WI38 (cell line): ENCODE data around the gene KATNAL1.

Experiments used
- H3K4me3 ChIP-seq: 2 replicates; pipeline ENCODE4 v1.5.1; 2011; ENCODE audit warnings: low read depth, mild to moderate bottlenecking, control low read depth, low read length
- TF ChIP-seq, protein P1 (sequence below): IDR thresholded peaks from 2 replicates; pipeline ENCODE4 v1.5.1; 2012; ENCODE audit warnings: low read depth, mild to moderate bottlenecking, control low read depth, low read length

Gene KATNAL1

GRCh38 chr13:30329009-30329585 lies 21.7 kb upstream of the KATNAL1 start:
- no peak overlapping the region for H3K4me3 ChIP-seq
- TF ChIP-seq, protein P1, sequence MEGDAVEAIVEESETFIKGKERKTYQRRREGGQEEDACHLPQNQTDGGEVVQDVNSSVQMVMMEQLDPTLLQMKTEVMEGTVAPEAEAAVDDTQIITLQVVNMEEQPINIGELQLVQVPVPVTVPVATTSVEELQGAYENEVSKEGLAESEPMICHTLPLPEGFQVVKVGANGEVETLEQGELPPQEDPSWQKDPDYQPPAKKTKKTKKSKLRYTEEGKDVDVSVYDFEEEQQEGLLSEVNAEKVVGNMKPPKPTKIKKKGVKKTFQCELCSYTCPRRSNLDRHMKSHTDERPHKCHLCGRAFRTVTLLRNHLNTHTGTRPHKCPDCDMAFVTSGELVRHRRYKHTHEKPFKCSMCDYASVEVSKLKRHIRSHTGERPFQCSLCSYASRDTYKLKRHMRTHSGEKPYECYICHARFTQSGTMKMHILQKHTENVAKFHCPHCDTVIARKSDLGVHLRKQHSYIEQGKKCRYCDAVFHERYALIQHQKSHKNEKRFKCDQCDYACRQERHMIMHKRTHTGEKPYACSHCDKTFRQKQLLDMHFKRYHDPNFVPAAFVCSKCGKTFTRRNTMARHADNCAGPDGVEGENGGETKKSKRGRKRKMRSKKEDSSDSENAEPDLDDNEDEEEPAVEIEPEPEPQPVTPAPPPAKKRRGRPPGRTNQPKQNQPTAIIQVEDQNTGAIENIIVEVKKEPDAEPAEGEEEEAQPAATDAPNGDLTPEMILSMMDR: no peak

DNA sequence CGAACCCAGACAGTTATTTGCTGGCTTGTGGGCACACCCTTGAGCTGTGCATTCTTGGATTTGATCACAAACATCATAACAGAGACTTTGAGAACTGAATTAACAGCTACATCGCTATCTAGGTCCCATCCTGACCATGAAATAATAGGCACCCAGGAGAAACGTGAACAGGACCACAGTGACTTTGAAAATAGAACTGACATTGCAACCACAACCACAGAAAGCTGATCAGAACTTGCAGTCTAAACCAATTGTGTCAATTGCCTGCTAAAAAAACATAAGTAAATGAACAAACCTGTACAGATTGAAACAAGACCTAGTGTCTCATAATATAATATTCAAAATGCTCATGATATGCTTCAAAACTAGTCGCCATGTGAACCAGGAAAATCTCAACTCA lies 18.3 kb upstream of the KATNAL1 start:
- TF ChIP-seq, protein P1: no peak
- no peak overlapping the region for H3K4me3 ChIP-seq

- TF ChIP-seq, protein P1: no peak
- no peak overlapping the region for H3K4me3 ChIP-seq
These were observed 16.2 kb upstream of the KATNAL1 start for GRCh38 chr13:30323524-30323923.

GRCh38 chr13:30322428-30322827 lies 15.1 kb upstream of the KATNAL1 start:
- H3K4me3 ChIP-seq: no peak overlapping the region
- TF ChIP-seq, protein P1: no peak

DNA sequence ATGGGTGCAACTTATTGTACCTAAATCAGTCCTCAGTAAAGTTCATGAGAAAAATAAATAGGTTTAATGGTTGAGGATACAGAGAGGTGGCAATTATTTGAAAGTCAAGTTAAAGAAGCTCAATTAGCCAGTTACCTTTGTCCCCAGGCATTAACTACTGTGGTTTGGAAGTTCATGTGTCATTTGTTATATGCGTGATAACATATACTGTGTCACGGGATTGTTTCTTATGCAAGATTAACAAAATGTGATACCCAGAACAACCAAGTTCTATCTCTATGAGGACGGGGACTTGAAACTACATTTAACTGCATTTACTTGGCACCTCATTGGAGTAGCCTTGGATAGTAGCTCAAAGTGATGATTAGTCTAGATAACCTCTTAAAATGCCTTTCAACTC lies 13.9 kb upstream of the KATNAL1 start:
- H3K4me3 ChIP-seq: no peak overlapping the region
- TF ChIP-seq, protein P1: no peak

DNA sequence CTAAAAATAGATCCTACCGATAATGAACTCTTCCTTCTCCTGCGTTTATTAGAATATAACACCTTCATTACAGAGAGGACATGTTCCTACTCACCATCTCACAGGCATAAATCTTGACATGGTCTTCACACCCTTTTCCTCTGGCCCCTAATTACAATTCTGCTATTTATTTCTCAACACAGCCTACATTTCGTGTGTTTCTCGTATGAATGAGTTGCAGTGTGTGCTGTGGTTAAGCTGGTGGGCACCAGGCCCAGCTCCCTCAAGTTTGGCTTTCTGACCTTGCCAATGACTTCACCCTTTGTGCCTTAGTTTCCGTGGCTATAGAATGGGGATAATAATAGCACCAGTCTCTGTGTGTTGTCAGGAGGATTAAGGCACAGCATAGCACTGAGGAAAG lies 12.3 kb upstream of the KATNAL1 start:
- TF ChIP-seq, protein P1: no peak
- H3K4me3 ChIP-seq: no peak overlapping the region

DNA sequence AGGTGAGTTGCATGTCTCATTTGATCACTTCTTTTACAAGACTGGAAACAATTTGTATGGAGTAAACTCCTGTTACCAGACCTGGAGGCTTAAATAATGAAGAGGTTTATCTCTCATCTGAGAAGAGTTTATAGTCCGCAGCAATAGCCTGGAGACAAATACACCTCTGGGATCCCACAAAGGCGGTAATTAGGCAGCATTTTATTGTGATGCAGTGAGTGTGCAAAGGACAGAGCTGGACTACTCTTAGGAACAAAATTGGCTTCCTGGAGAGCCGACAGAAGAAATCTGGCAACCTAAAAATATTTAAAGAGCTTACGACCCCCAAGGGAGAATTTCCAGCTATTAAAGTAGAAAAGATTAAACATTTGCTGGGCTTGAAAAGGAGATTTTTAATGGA lies 11.8 kb upstream of the KATNAL1 start:
- no peak overlapping the region for H3K4me3 ChIP-seq
- TF ChIP-seq, protein P1: no peak
